Neural progenitor cell (in vitro differentiated cells): Measurements from ENCODE around the gene LGR5.
"Not testable (repeated sequence)": the region's sequence is repeated elsewhere in the genome, so short reads cannot be mapped to it uniquely, and the experiment has no call there.

Experiments used
- EZH2 ChIP-seq: fragments of 200-600 bp; sonication (generic); IDR thresholded peaks from 2 replicates; pipeline ENCODE4 v1.6.1; 2017; ENCODE audit warnings: antibody characterized with exemption, mild to moderate bottlenecking, moderate library complexity
- EZH2phosphoT487 ChIP-seq: fragments of 200-600 bp; sonication (generic); IDR thresholded peaks from 2 replicates; pipeline ENCODE4 v1.6.1; 2017; ENCODE audit warnings: antibody characterized with exemption
- TF ChIP-seq, protein P1 (sequence below): fragments of 200-600 bp; sonication (generic); IDR thresholded peaks from 2 replicates; pipeline ENCODE4 v1.5.1; 2017; ENCODE audit warnings: antibody characterized with exemption, mild to moderate bottlenecking

DNA sequence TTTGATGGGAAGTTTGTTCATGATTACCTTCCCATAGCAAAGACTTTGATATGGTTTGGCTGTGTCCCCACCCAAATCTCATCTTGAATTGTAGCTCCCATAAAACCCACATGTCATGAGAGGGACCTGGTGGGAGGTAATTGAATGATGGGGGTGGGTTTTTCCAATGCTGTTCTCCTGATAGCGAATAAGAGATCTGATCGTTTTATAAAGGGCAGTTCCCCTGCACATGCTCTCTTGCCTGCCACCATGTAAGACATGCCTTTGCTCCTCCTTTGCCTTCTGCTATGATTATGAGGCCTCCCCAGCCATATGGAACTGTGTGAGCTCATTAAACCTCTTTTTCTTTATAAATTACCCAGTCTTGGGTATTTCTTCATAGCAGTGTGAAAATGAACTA lies 51.2 kb downstream of the LGR5 start:
- TF ChIP-seq, protein P1, sequence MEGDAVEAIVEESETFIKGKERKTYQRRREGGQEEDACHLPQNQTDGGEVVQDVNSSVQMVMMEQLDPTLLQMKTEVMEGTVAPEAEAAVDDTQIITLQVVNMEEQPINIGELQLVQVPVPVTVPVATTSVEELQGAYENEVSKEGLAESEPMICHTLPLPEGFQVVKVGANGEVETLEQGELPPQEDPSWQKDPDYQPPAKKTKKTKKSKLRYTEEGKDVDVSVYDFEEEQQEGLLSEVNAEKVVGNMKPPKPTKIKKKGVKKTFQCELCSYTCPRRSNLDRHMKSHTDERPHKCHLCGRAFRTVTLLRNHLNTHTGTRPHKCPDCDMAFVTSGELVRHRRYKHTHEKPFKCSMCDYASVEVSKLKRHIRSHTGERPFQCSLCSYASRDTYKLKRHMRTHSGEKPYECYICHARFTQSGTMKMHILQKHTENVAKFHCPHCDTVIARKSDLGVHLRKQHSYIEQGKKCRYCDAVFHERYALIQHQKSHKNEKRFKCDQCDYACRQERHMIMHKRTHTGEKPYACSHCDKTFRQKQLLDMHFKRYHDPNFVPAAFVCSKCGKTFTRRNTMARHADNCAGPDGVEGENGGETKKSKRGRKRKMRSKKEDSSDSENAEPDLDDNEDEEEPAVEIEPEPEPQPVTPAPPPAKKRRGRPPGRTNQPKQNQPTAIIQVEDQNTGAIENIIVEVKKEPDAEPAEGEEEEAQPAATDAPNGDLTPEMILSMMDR, result not testable (repeated sequence)
- not testable (repeated sequence) for TF ChIP-seq EZH2phosphoT487, EZH2
